B cell (primary cell): ENCODE data around the gene CABLES1. TPM values are rescaled to one million over a fixed set of nuclear protein-coding genes. Genes with fewer than 3 reads are reported as not detected.
A peak's percentile ranks its signal among the peaks of the same experiment; 100 is the strongest.

Experiments
- ATAC-seq: fragments of 200-7000 bp; cut with Tn5 transposase; one replicate; pipeline ENCODE4 v1.10.0; 2021; ENCODE audit warnings: low read depth, mild to moderate bottlenecking, moderate number of reproducible peaks, moderate library complexity
- CTCF ChIA-PET: fragments of 350-600 bp; sonication (Branson Sonifier 250); formaldehyde crosslinking; loops from one replicate; lab custom pipeline; 2021; ENCODE audit warnings: antibody characterized with exemption, inconsistent platforms; lab: Charles Lee
- POLR2A ChIA-PET: fragments of 350-600 bp; sonication (Branson Sonifier 250); formaldehyde crosslinking; loops from one replicate; lab custom pipeline; 2021; ENCODE audit warnings: antibody characterized with exemption; lab: Charles Lee
- DNase-seq: peaks from one replicate; pipeline ENCODE4 v3.0.0; 2013
- H2AFZ ChIP-seq: 2 replicates; pipeline ENCODE4 v1.6.1; 2012; ENCODE audit warnings: mild to moderate bottlenecking, low read depth, low read length; ENCODE audit not compliant: insufficient read depth, poor library complexity, severe bottlenecking
- H3K27ac ChIP-seq, 2 donors: 1 replicate in 1 of 2; 2 replicates in 1 of 2; pipeline ENCODE4 v1.5.1; 2012 to 2013; ENCODE audit warnings: low read length in 2 of 2, mild to moderate bottlenecking in 2 of 2, moderate library complexity in 1 of 2
- H3K27me3 ChIP-seq, 4 experiments: fragments of 200-600 bp in 1 of 4; sonication (generic) in 1 of 4; replicated peaks in 1 of 4; 1 replicate in 2 of 4; 2 replicates in 2 of 4; pipeline versions ENCODE4 v1.6.1 to v1.7.0; 2013 to 2016; ENCODE audit warnings: low read length in 3 of 4, mild to moderate bottlenecking in 2 of 4, mixed read lengths in 1 of 4, moderate library complexity in 1 of 4; ENCODE audit not compliant: insufficient read depth in 4 of 4, control insufficient read depth in 3 of 4; ENCODE audit errors: control extremely low read depth in 1 of 4
- H3K36me3 ChIP-seq, 2 experiments: replicated peaks in 1 of 2; 1 replicate in 1 of 2; 2 replicates in 1 of 2; pipeline versions ENCODE4 v1.6.1 to v1.7.1; 2013; ENCODE audit warnings: low read length in 1 of 2; ENCODE audit not compliant: insufficient read depth in 2 of 2, control insufficient read depth in 1 of 2; ENCODE audit errors: control extremely low read depth in 1 of 2, extremely low read depth in 1 of 2
- H3K4me1 ChIP-seq, 2 donors: fragments of 200-600 bp in 1 of 2; sonication (generic) in 1 of 2; 1 replicate in 1 of 2; 2 replicates in 1 of 2; pipeline versions ENCODE4 v1.5.1 to v1.6.1; 2013 to 2017; ENCODE audit warnings: low read length in 2 of 2; ENCODE audit not compliant: control insufficient read depth in 2 of 2, insufficient read depth in 2 of 2
- H3K4me2 ChIP-seq: replicated peaks from 2 replicates; pipeline ENCODE3; 2012; ENCODE audit warnings: mild to moderate bottlenecking, low read depth, low read length; ENCODE audit not compliant: poor library complexity, severe bottlenecking
- H3K4me3 ChIP-seq, 5 experiments: fragments of 200-600 bp in 1 of 5; sonication (generic) in 1 of 5; 1 replicate in 3 of 5; 2 replicates in 2 of 5; pipeline versions ENCODE4 v1.5.1 to v1.7.0; 2011 to 2016; ENCODE audit warnings: low read length in 4 of 5, mild to moderate bottlenecking in 4 of 5, low read depth in 2 of 5, control low read depth in 1 of 5, moderate library complexity in 1 of 5; ENCODE audit not compliant: insufficient read depth in 1 of 5; ENCODE audit errors: control extremely low read depth in 1 of 5, extremely low read depth in 1 of 5
- H3K79me2 ChIP-seq: fragments of 200-600 bp; sonication (generic); one replicate; pipeline ENCODE4 v1.6.0; 2016; ENCODE audit warnings: low read length; ENCODE audit not compliant: control insufficient read depth, insufficient read depth
- H3K9ac ChIP-seq: fragments of 200-600 bp; sonication (generic); 2 replicates; pipeline ENCODE4 v1.6.1; 2017; ENCODE audit warnings: mild to moderate bottlenecking, low read length, moderate library complexity
- H3K9me3 ChIP-seq, 3 donors: one replicate each; pipeline versions ENCODE4 v1.6.1 to v1.7.1; 2013; ENCODE audit warnings: low read length in 2 of 3; ENCODE audit not compliant: control insufficient read depth in 2 of 3, insufficient read depth in 1 of 3; ENCODE audit errors: control extremely low read depth in 1 of 3
- H4K20me1 ChIP-seq: 2 replicates; pipeline ENCODE4 v1.6.0; 2012; ENCODE audit warnings: mild to moderate bottlenecking, low read length; ENCODE audit not compliant: insufficient read depth, control insufficient read depth, poor library complexity, severe bottlenecking
- H3K27ac Mint-ChIP-seq: one replicate; pipeline ENCODE4 v1.8.0; 2021; ENCODE audit warnings: mixed read lengths
- H3K27me3 Mint-ChIP-seq: one replicate; pipeline ENCODE4 v1.8.0; 2021; ENCODE audit warnings: mixed read lengths
- H3K4me1 Mint-ChIP-seq: one replicate; pipeline ENCODE4 v1.8.0; 2021; ENCODE audit warnings: mixed read lengths
- H3K4me3 Mint-ChIP-seq: one replicate; pipeline ENCODE4 v1.8.0; 2021; ENCODE audit warnings: mixed read lengths
- H3K9me3 Mint-ChIP-seq: one replicate; pipeline ENCODE4 v1.8.0; 2022; ENCODE audit warnings: mixed read lengths; ENCODE audit not compliant: insufficient read depth
- EZH2 ChIP-seq: IDR thresholded peaks from 2 replicates; pipeline ENCODE4 v1.6.1; 2012; ENCODE audit warnings: borderline replicate concordance, low read depth, mild to moderate bottlenecking, moderate library complexity, low read length; ENCODE audit not compliant: insufficient read depth, poor library complexity, severe bottlenecking
- WGBS: methylation state at CpG from one replicate; pipeline ENCODE4 v1.1.5; 2013; ENCODE audit warnings: missing lambda C conversion rate; ENCODE audit not compliant: insufficient coverage; 5-methylcytosine and 5-hydroxymethylcytosine counted together
- intact Hi-C: fragments of 100-400 bp; cut with micrococcal nuclease; formaldehyde crosslinking; loops from one replicate; pipeline ENCODE4 v1.10.0; 2022
- polyA plus RNA-seq: library from polyadenylated mRNA; depleted of rRNA; stranded (reverse); fragments of >200 nt; gene quantifications from 2 replicates; pipeline ENCODE4 v1.2.3, GENCODE V29; 2012
- total RNA-seq, 2 donors: library from RNA; stranded (reverse); fragments of 120-200 nt in 1 of 2; gene quantifications; 1 replicate in 1 of 2; 2 replicates in 1 of 2; pipeline versions ENCODE4 v1.2.3 to v1.2.4, GENCODE V29; 2013 to 2022
- TF ChIP-seq, protein P1 (sequence below): fragments of 200-600 bp; IDR thresholded peaks from one replicate; pipeline ENCODE4 v1.8.0; 2022; ENCODE audit warnings: antibody characterized with exemption, mild to moderate bottlenecking

CABLES1 gene
- total and polyA plus RNA-seq, 2 donors (not counting 1 experiment from before 2014, with no cell fraction given) = 0.30 to 56.3 TPM

DNA sequence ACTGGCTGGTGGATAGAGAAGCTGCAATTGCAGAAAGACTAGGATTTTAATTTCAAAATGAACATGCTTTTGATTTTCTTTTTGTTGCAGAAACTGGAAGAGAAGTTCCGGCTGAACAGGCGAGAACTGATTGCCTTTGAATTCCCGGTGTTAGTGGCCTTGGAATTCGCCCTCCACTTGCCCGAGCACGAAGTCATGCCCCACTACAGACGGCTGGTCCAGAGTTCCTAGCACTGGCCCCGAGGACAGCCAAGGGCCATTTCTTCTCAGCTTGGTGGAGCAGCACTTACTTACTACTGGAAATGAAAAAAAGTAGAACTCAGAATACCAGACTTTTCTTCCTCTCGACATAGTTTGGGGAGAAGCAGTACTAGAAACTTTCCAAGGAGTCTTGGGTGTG lies 121.9 kb downstream of the CABLES1 start:
- H3K4me2 ChIP-seq = no peak overlapping the region
- intact Hi-C loops = no loop called here
- H4K20me1 ChIP-seq = no peaks in the 10 kb centered on the region
- H3K4me1 ChIP-seq = peaks cover 23 to 26% of the 10 kb centered on the region in 2 donors
- ChIA-PET POLR2A (no interaction called here), CTCF (no interaction called here)
- H3K79me2 ChIP-seq = no peaks in the 10 kb centered on the region
- WGBS = 100% methylated on average over 8 of the region's 9 CpGs
- no peaks in the 10 kb centered on the region for H3K36me3 ChIP-seq
- no peak overlapping the region for H3K4me3 ChIP-seq
- DNase-seq (no peak), ATAC-seq (no peak)
- Mint-ChIP-seq H3K4me3 (no peak overlapping the region), H3K9me3 (no peaks in the 10 kb centered on the region), H3K27me3 (peaks cover 3% of the 10 kb centered on the region), H3K4me1 (peaks cover 42% of the 10 kb centered on the region), H3K27ac (no peak overlapping the region)
- TF ChIP-seq, protein P1, sequence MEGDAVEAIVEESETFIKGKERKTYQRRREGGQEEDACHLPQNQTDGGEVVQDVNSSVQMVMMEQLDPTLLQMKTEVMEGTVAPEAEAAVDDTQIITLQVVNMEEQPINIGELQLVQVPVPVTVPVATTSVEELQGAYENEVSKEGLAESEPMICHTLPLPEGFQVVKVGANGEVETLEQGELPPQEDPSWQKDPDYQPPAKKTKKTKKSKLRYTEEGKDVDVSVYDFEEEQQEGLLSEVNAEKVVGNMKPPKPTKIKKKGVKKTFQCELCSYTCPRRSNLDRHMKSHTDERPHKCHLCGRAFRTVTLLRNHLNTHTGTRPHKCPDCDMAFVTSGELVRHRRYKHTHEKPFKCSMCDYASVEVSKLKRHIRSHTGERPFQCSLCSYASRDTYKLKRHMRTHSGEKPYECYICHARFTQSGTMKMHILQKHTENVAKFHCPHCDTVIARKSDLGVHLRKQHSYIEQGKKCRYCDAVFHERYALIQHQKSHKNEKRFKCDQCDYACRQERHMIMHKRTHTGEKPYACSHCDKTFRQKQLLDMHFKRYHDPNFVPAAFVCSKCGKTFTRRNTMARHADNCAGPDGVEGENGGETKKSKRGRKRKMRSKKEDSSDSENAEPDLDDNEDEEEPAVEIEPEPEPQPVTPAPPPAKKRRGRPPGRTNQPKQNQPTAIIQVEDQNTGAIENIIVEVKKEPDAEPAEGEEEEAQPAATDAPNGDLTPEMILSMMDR = no peak
- no peak for TF ChIP-seq EZH2
- H3K27me3 ChIP-seq = peaks cover 0 to 13% (median 0%) of the 10 kb centered on the region in 4 experiments
- no peaks in the 10 kb centered on the region for H3K9me3 ChIP-seq
- H3K9ac ChIP-seq = no peak overlapping the region
- H2AFZ ChIP-seq = no peak overlapping the region
- no peak overlapping the region for H3K27ac ChIP-seq

DNA sequence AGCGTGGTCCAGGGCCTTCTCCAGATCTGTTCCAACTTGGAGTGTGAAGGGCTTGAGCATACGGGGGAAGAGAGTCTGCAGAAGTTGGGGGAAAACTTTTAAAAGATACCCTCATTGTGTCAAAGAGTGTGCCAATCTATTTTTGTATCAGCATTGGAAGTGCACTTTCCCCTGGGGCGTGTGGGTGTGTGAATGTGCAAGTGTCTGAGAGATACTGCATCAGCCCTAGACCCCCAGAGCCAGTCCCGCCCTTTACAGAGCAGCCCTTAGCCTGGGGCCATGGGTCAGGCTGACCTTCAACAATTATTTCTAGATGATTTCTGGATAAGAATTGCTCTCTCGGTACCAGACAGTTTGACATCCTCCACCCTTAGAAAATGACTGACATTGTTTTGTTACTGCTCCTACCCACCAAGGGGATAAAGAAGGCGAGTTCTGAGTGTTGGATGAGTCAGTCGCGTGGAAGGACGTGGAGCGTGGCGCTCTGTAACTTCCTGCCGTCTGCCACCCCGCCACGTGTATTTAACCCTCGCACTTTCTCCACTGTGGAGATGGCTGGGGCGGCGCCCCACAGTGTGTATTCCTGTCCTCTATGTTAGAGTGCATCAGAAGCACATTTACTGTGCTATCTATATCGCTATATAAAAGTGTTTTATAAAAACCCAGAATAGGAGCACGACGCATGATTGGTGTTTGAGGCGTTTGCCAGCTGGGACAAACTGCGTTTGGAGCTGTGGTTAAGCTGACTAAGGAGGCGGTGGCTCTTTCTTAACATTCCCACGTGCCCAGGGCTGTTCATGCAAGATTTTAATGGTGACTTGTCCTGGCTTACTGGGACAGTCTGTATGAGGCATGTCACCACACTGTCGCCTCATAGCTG lies 122.6 kb downstream of the CABLES1 start:
- H3K27me3 ChIP-seq = peaks cover 0 to 13% (median 0%) of the 10 kb centered on the region in 4 experiments
- WGBS = 66% methylated on average over 6 of the region's 25 CpGs
- H3K4me3 Mint-ChIP-seq = peak overlapping the region; percentile 53
- H3K4me2 ChIP-seq = no peak overlapping the region
- H3K9me3 Mint-ChIP-seq = no peaks in the 10 kb centered on the region
- H4K20me1 ChIP-seq = no peaks in the 10 kb centered on the region
- ChIA-PET POLR2A (interaction anchor here (0.8 kb wide), 1 partner anchor 29 kb away, joined by 3 read pairs; no protein-coding TSS in a partner anchor), CTCF (interaction anchor here (1.0 kb wide), 1 partner anchor 9 kb away, joined by 3 read pairs; no protein-coding TSS in a partner anchor)
- no peak for TF ChIP-seq EZH2
- TF ChIP-seq, protein P1 = no peak
- H3K4me1 Mint-ChIP-seq = peaks cover 42% of the 10 kb centered on the region
- peaks cover 23 to 26% of the 10 kb centered on the region in 2 donors for H3K4me1 ChIP-seq
- H3K27ac ChIP-seq = no peak overlapping the region
- ATAC-seq = peak; percentile 22
- no peak overlapping the region for H2AFZ ChIP-seq
- no peak overlapping the region for H3K9ac ChIP-seq
- H3K4me3 ChIP-seq = no peak overlapping the region
- peaks cover 3% of the 10 kb centered on the region for H3K27me3 Mint-ChIP-seq
- H3K9me3 ChIP-seq = no peaks in the 10 kb centered on the region
- DNase-seq = no peak
- intact Hi-C loops = no loop called here
- H3K27ac Mint-ChIP-seq = peak overlapping the region; percentile 50
- H3K36me3 ChIP-seq = no peaks in the 10 kb centered on the region
- H3K79me2 ChIP-seq = no peaks in the 10 kb centered on the region
